Liver (tissue), 2 donors: ENCODE results near the gene WNT11.

ENCODE experiments used
- GABPA ChIP-seq, 2 donors: IDR thresholded peaks in 1 of 2; conservative IDR thresholded peaks in 1 of 2; 2 replicates each; pipeline ENCODE4 v1.6.1; 2016; ENCODE audit warnings: antibody characterized with exemption in 2 of 2, mild to moderate bottlenecking in 1 of 2, moderate library complexity in 1 of 2
- RXRA ChIP-seq, 2 donors: IDR thresholded peaks; 2 replicates each; pipeline ENCODE4 v1.6.1; 2017 to 2018; ENCODE audit warnings: antibody characterized with exemption in 2 of 2, mild to moderate bottlenecking in 1 of 2
- donor health status: healthy.

DNA sequence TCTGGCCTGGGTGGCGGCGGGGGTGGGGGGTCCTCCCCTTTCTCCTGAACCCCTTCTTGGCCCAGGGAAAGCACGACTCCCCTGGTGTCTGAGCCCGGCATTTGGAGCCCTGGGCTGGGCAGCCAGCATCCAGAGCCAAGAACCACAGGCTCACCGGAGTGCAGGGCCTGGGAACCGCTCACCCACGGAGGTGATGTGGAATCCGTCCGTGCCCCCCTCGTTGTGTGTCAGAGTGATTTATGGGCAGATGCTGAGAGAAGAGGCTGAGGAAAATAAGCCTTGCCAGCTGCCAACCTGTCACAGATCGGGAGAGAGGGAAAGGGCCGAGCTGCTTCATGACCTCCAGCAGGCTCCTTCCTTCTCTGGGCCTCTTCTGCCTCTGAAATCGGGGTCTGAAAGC, 33.7 kb downstream of the WNT11 start:
- TF ChIP-seq RXRA (IDR thresholded peaks at IDR 0.05) (no peak), GABPA (IDR thresholded peaks at IDR 0.05 in 1 of 2, conservative IDR thresholded peaks at IDR 0.05 in 1 of 2) (no peak)
